HepG2 (cell line): Measurements from ENCODE around the gene HS6ST1. TPM values are rescaled to one million over a fixed set of nuclear protein-coding genes. Genes with fewer than 3 reads are reported as not detected.

Source experiments
- ATM ChIP-seq: fragments of 450-650 bp; IDR thresholded peaks from 2 replicates; pipeline ENCODE4 v1.7.1; 2017; ENCODE audit warnings: mild to moderate bottlenecking, borderline replicate concordance
- ETV5 ChIP-seq: IDR thresholded peaks from 2 replicates; pipeline ENCODE4 v1.6.1; 2018; ENCODE audit warnings: missing biosample characterization, missing genetic modification reagents, inconsistent platforms, borderline replicate concordance
- FLYWCH1 ChIP-seq: sonication (generic); formaldehyde crosslinking; IDR thresholded peaks from 2 replicates; pipeline ENCODE4 v1.8.1; 2023; ENCODE audit warnings: mild to moderate bottlenecking, missing genetic modification reagents
- GFI1 ChIP-seq: sonication (generic); formaldehyde crosslinking; IDR thresholded peaks from 2 replicates; pipeline ENCODE4 v1.5.0; 2020; ENCODE audit warnings: missing genetic modification reagents, mild to moderate bottlenecking, borderline replicate concordance
- KLF6 ChIP-seq: IDR thresholded peaks from 2 replicates; pipeline ENCODE4 v1.8.0; 2016; ENCODE audit warnings: missing biosample characterization, missing genetic modification reagents
- MED13 ChIP-seq: sonication (generic); formaldehyde crosslinking; IDR thresholded peaks from 2 replicates; pipeline ENCODE4 v1.5.0; 2020; ENCODE audit warnings: missing genetic modification reagents
- PCBP1 ChIP-seq: fragments of 200-400 bp; formaldehyde crosslinking; IDR thresholded peaks from 2 replicates; pipeline ENCODE4 v1.6.1; 2017; ENCODE audit warnings: mild to moderate bottlenecking, low read depth, low read length, borderline replicate concordance
- PHB2 ChIP-seq: fragments of 450-650 bp; IDR thresholded peaks from 2 replicates; pipeline ENCODE4 v1.6.1; 2018; ENCODE audit not compliant: partially characterized antibody
- POLR2G ChIP-seq: fragments of 200-400 bp; formaldehyde crosslinking; IDR thresholded peaks from 2 replicates; pipeline ENCODE4 v1.6.1; 2018; ENCODE audit warnings: mild to moderate bottlenecking, low read depth, low read length, moderate library complexity
- SP140L ChIP-seq: sonication (generic); formaldehyde crosslinking; IDR thresholded peaks from 2 replicates; pipeline ENCODE4 v1.4.0; 2020; ENCODE audit warnings: missing genetic modification reagents, borderline replicate concordance
- TEAD3 ChIP-seq: optimal IDR thresholded peaks from 2 replicates; pipeline ENCODE3; 2016; ENCODE audit warnings: borderline replicate concordance
- ZNF3 ChIP-seq: IDR thresholded peaks from 2 replicates; pipeline ENCODE4 v1.7.0; 2017; ENCODE audit warnings: inconsistent platforms
- ZNF446 ChIP-seq: sonication (generic); formaldehyde crosslinking; IDR thresholded peaks from 2 replicates; pipeline ENCODE4 v1.5.0; 2020; ENCODE audit warnings: mild to moderate bottlenecking, missing genetic modification reagents
- ZNF468 ChIP-seq: sonication (generic); formaldehyde crosslinking; IDR thresholded peaks from 2 replicates; pipeline ENCODE4 v1.8.0; 2022; ENCODE audit warnings: mild to moderate bottlenecking, moderate library complexity, missing genetic modification reagents
- ZNF547 ChIP-seq: sonication (generic); formaldehyde crosslinking; IDR thresholded peaks from 2 replicates; pipeline ENCODE4 v1.5.1; 2020; ENCODE audit warnings: mild to moderate bottlenecking, missing genetic modification reagents
- ZNF850 ChIP-seq: sonication (generic); formaldehyde crosslinking; conservative IDR thresholded peaks from 2 replicates; pipeline ENCODE4 v1.9.0; 2021; ENCODE audit warnings: mild to moderate bottlenecking, missing genetic modification reagents
- ZNF883 ChIP-seq: sonication (generic); formaldehyde crosslinking; IDR thresholded peaks from 2 replicates; pipeline ENCODE4 v1.5.1; 2020; ENCODE audit warnings: mild to moderate bottlenecking, missing genetic modification reagents; ENCODE audit errors: not compliant biosample characterization
- polyA plus RNA-seq, 8 experiments: library from polyadenylated mRNA; depleted of rRNA in 3 of 8; stranded (reverse) in 7 of 8; unstranded in 1 of 8; fragments of >200 nt; fragmentation: Illumina TruSeq in 4 of 8; extraction: Trizol in 4 of 8; gene quantifications; 2 replicates each; pipeline versions ENCODE4 v1.2.1 to v1.2.3, GENCODE V29; 2011 to 2016; ENCODE audit warnings: low read depth in 4 of 8, missing spikeins in 1 of 8, mixed read lengths in 1 of 8; ENCODE audit not compliant: insufficient read depth in 1 of 8
- total RNA-seq, 5 experiments: library from RNA; depleted of rRNA; stranded (reverse); fragments of >200 nt; fragmentation: Illumina TruSeq; extraction: Trizol; gene quantifications; 2 replicates each; pipeline ENCODE4 v1.2.3, GENCODE V29; 2016; ENCODE audit warnings: low read depth in 1 of 5
- TF ChIP-seq, protein P1 (sequence below): IDR thresholded peaks from 2 replicates; pipeline ENCODE4 v1.6.1; 2016
- TF ChIP-seq, protein P2 (sequence below): IDR thresholded peaks from 2 replicates; pipeline ENCODE4 v1.6.1; 2016; ENCODE audit warnings: low read depth
- TF ChIP-seq, protein P3 (sequence below), 2 experiments: IDR thresholded peaks; 2 replicates each; pipeline ENCODE4 v1.6.1; 2011 to 2012; ENCODE audit warnings: low read length in 2 of 2, borderline replicate concordance in 1 of 2, low read depth in 1 of 2, mild to moderate bottlenecking in 1 of 2, moderate library complexity in 1 of 2
- TF ChIP-seq, protein P4 (sequence below): IDR thresholded peaks from 2 replicates; pipeline ENCODE4 v1.6.1; 2016; ENCODE audit warnings: low read depth, control low read depth
- TF ChIP-seq, protein P5 (sequence below): sonication (generic); formaldehyde crosslinking; IDR thresholded peaks from 2 replicates; pipeline ENCODE4 v1.8.0; 2022; ENCODE audit warnings: missing genetic modification reagents, low read depth, mild to moderate bottlenecking, borderline replicate concordance

Gene HS6ST1
- total and polyA plus RNA-seq, 2 of the 13 experiments (the other 11 are each of a cell fraction or from before 2014, with no cell fraction given): 34.5 to 84.6 TPM

DNA sequence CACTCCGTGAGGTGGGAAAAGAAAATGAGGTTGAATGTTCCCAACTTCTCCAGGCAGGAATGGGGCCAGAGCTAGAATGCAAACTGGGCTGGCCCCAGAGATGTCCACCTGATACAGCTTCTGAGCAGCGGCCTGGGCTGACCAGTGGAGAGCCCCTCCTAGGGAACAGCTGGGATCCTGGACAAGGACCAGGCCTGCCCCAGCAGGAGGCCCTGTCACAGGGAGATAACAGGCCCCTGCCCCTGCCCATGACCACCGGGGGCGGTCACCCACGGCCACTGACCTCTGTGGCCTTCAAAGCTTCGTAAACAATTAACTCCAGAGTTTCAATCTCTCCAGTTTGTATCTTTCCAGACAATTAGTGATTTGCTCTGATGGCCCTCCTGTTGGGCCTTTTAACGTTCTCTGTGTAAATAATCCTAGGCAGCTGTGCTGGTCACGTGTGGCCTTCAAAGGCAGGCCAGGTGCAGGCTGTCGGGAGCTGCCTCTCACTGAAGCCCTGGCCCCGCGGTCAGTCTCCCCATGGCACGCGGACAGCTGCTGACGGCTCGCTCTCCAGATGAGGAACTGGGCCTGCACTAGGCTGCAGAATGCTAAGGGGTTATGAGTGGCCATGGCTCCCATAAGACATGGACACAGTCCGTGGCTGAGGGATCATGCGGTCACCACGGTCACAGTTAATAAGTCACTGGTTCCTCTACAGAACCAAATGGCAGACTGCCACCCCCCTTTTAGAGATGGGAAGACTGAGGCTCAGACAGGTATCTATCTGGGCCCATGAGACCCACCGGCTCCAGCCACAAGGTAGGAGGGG, 9.2 kb downstream of the HS6ST1 start (continued):
- TF ChIP-seq ZNF468: peak; percentile 94
- peak; percentile 97 for TF ChIP-seq ZNF547 (CRISPR knock-in tag)
- no peak; the same call in 1 of the 2 replicates for TF ChIP-seq ZNF446
- peak; percentile 65; the same call in 1 of the 2 replicates for TF ChIP-seq ETV5
- no peak for TF ChIP-seq PHB2
- TF ChIP-seq, protein P1, sequence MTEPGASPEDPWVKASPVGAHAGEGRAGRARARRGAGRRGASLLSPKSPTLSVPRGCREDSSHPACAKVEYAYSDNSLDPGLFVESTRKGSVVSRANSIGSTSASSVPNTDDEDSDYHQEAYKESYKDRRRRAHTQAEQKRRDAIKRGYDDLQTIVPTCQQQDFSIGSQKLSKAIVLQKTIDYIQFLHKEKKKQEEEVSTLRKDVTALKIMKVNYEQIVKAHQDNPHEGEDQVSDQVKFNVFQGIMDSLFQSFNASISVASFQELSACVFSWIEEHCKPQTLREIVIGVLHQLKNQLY (CRISPR knock-in tag): peak; percentile 99
- peak; percentile 98 for TF ChIP-seq KLF6 (CRISPR knock-in tag)
- TF ChIP-seq ZNF850 (CRISPR knock-in tag): no peak
- TF ChIP-seq SP140L (CRISPR knock-in tag): peak; percentile 98; the same call in 1 of the 2 replicates
- TF ChIP-seq TEAD3 (CRISPR knock-in tag): peak; percentile 92
- TF ChIP-seq, protein P2, sequence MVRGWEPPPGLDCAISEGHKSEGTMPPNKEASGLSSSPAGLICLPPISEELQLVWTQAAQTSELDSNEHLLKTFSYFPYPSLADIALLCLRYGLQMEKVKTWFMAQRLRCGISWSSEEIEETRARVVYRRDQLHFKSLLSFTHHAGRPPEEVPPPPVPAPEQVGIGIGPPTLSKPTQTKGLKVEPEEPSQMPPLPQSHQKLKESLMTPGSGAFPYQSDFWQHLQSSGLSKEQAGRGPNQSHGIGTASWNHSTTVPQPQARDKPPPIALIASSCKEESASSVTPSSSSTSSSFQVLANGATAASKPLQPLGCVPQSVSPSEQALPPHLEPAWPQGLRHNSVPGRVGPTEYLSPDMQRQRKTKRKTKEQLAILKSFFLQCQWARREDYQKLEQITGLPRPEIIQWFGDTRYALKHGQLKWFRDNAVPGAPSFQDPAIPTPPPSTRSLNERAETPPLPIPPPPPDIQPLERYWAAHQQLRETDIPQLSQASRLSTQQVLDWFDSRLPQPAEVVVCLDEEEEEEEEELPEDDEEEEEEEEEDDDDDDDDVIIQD (CRISPR knock-in tag): peak; percentile 57; the same call in 1 of the 2 replicates
- TF ChIP-seq, protein P3, sequence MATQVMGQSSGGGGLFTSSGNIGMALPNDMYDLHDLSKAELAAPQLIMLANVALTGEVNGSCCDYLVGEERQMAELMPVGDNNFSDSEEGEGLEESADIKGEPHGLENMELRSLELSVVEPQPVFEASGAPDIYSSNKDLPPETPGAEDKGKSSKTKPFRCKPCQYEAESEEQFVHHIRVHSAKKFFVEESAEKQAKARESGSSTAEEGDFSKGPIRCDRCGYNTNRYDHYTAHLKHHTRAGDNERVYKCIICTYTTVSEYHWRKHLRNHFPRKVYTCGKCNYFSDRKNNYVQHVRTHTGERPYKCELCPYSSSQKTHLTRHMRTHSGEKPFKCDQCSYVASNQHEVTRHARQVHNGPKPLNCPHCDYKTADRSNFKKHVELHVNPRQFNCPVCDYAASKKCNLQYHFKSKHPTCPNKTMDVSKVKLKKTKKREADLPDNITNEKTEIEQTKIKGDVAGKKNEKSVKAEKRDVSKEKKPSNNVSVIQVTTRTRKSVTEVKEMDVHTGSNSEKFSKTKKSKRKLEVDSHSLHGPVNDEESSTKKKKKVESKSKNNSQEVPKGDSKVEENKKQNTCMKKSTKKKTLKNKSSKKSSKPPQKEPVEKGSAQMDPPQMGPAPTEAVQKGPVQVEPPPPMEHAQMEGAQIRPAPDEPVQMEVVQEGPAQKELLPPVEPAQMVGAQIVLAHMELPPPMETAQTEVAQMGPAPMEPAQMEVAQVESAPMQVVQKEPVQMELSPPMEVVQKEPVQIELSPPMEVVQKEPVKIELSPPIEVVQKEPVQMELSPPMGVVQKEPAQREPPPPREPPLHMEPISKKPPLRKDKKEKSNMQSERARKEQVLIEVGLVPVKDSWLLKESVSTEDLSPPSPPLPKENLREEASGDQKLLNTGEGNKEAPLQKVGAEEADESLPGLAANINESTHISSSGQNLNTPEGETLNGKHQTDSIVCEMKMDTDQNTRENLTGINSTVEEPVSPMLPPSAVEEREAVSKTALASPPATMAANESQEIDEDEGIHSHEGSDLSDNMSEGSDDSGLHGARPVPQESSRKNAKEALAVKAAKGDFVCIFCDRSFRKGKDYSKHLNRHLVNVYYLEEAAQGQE (IDR thresholded peaks at IDR 0.05; ENCODE audit: borderline replicate concordance in 1 of 2, low read depth in 1 of 2, low read length in 2 of 2): peak in 1 of 2 experiments; percentile 68; a peak in 2 of 4 replicates
- peak; percentile 94; the same call in 1 of the 2 replicates for TF ChIP-seq MED13 (CRISPR knock-in tag)
- peak; percentile 93 for TF ChIP-seq FLYWCH1 (CRISPR knock-in tag)
- TF ChIP-seq ATM: no peak
- peak; percentile 63 for TF ChIP-seq POLR2G
- peak; percentile 87 for TF ChIP-seq ZNF883 (CRISPR knock-in tag)
- TF ChIP-seq, protein P4, sequence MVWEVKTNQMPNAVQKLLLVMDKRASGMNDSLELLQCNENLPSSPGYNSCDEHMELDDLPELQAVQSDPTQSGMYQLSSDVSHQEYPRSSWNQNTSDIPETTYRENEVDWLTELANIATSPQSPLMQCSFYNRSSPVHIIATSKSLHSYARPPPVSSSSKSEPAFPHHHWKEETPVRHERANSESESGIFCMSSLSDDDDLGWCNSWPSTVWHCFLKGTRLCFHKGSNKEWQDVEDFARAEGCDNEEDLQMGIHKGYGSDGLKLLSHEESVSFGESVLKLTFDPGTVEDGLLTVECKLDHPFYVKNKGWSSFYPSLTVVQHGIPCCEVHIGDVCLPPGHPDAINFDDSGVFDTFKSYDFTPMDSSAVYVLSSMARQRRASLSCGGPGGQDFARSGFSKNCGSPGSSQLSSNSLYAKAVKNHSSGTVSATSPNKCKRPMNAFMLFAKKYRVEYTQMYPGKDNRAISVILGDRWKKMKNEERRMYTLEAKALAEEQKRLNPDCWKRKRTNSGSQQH (CRISPR knock-in tag): peak; percentile 94
- TF ChIP-seq, protein P5, sequence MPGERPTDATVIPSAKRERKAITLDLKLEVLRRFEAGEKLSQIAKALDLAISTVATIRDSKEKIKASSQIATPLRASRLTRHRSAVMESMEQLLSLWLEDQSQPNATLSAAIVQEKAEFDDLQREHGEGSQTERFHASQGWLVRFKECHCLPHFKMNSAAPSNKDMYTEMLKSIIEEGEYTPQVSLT: peak; percentile 93
- no peak for TF ChIP-seq PCBP1
- TF ChIP-seq GFI1 (CRISPR knock-in tag): peak; percentile 97
- peak; percentile 80 for TF ChIP-seq ZNF3 (CRISPR knock-in tag)
